Measurements from ENCODE around the gene IL10.

DNA sequence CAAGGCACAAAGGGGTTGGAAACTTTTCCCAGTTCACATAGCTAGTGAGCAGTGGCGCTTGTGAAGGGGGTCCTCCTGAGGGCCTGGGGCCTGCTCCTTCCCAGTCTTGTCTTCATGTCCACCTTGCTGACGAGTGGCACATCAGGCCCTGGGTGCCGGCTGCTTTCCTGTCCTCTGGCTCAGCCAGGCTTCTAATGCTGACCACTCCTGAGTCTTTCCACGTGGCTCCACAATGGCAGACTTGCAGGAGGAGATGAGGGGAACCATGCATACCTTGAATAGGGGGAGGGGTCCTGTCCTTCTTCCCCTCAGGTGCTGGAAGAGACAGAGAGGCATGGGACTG, 48.9 kb downstream of the IL10 start:
- TF ChIP-seq, protein P1, sequence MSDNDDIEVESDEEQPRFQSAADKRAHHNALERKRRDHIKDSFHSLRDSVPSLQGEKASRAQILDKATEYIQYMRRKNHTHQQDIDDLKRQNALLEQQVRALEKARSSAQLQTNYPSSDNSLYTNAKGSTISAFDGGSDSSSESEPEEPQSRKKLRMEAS (IDR thresholded peaks at IDR 0.05) = no peak
- no peak for TF ChIP-seq TAF1 (IDR thresholded peaks at IDR 0.05; ENCODE audit: low read depth)
- no peak for TF ChIP-seq EP300 (IDR thresholded peaks at IDR 0.05; ENCODE audit: borderline replicate concordance)
- TF ChIP-seq EGR1 (IDR thresholded peaks at IDR 0.05) = no peak
- TF ChIP-seq YY1 (IDR thresholded peaks at IDR 0.05; ENCODE audit: low read depth) = no peak
- no peak for TF ChIP-seq NFIC (IDR thresholded peaks at IDR 0.05)
- TF ChIP-seq RAD21 (IDR thresholded peaks at IDR 0.05; ENCODE audit: low read depth) = no peak
- TF ChIP-seq CEBPB (IDR thresholded peaks at IDR 0.05) = no peak
- no peak for TF ChIP-seq CREB1 (IDR thresholded peaks at IDR 0.05; ENCODE audit: low read depth)
- no peak for TF ChIP-seq REST (IDR thresholded peaks at IDR 0.05; ENCODE audit: low read depth)
- TF ChIP-seq USF1 (IDR thresholded peaks at IDR 0.05) = no peak
- TF ChIP-seq TCF12 (IDR thresholded peaks at IDR 0.05; ENCODE audit: low read depth) = no peak
- TF ChIP-seq FOXM1 (IDR thresholded peaks at IDR 0.05; ENCODE audit: borderline replicate concordance, low read depth) = no peak

All from Ishikawa (cell line).